MM.1S (cell line): ENCODE results near the gene ACER2.
"Not testable (repeated sequence)": the region's sequence is repeated elsewhere in the genome, so short reads cannot be mapped to it uniquely, and the experiment has no call there.

Source experiments
- DNase-seq: peaks from one replicate; pipeline ENCODE4 v3.0.0-alpha.2; 2015
- H2AFZ ChIP-seq: fragments of 300-600 bp; sonication (generic); 2 replicates; pipeline ENCODE4 v1.6.0; 2016; ENCODE audit warnings: antibody characterized with exemption, low read length
- H3F3A ChIP-seq: fragments of 300-600 bp; sonication (generic); 2 replicates; pipeline ENCODE4 v1.6.1; 2016; ENCODE audit warnings: mild to moderate bottlenecking, antibody characterized with exemption, low read length, moderate library complexity, mixed read lengths; ENCODE audit not compliant: insufficient read depth
- H3K27ac ChIP-seq: fragments of 300-600 bp; sonication (generic); 2 replicates; pipeline ENCODE4 v1.5.1; 2016; ENCODE audit warnings: mild to moderate bottlenecking, low read length
- H3K27me3 ChIP-seq: fragments of 300-600 bp; sonication (generic); replicated peaks from 2 replicates; pipeline ENCODE4 v1.6.0; 2016; ENCODE audit warnings: low read length; ENCODE audit not compliant: insufficient read depth
- H3K36me3 ChIP-seq: fragments of 300-600 bp; sonication (generic); replicated peaks from 2 replicates; pipeline ENCODE4 v1.6.1; 2016; ENCODE audit warnings: mild to moderate bottlenecking, low read length, mixed read lengths; ENCODE audit not compliant: insufficient read depth
- H3K4me1 ChIP-seq: fragments of 300-600 bp; sonication (generic); 2 replicates; pipeline ENCODE4 v1.6.1; 2016; ENCODE audit warnings: low read length, mixed read lengths
- H3K4me2 ChIP-seq: fragments of 300-600 bp; sonication (generic); 2 replicates; pipeline ENCODE4 v1.6.0; 2016; ENCODE audit warnings: low read depth, low read length
- H3K4me3 ChIP-seq: fragments of 300-600 bp; sonication (generic); 2 replicates; pipeline ENCODE4 v1.5.1; 2016; ENCODE audit warnings: low read length, mixed read lengths
- H3K79me2 ChIP-seq: fragments of 300-600 bp; sonication (generic); 2 replicates; pipeline ENCODE4 v1.6.1; 2016; ENCODE audit warnings: mixed run types, low read length, mixed read lengths
- H3K9ac ChIP-seq: fragments of 300-600 bp; sonication (generic); 2 replicates; pipeline ENCODE4 v1.6.1; 2016; ENCODE audit warnings: low read length, mixed read lengths
- H3K9me2 ChIP-seq: fragments of 300-600 bp; sonication (generic); replicated peaks from 2 replicates; pipeline ENCODE4 v1.6.1; 2016; ENCODE audit warnings: mild to moderate bottlenecking, low read length, mixed read lengths; ENCODE audit not compliant: insufficient read depth
- H3K9me3 ChIP-seq: fragments of 300-600 bp; sonication (generic); replicated peaks from 2 replicates; pipeline ENCODE4 v1.6.1; 2016; ENCODE audit warnings: mild to moderate bottlenecking, low read length, mixed read lengths; ENCODE audit not compliant: insufficient read depth
- H4K20me1 ChIP-seq: fragments of 300-600 bp; sonication (generic); 2 replicates; pipeline ENCODE4 v1.6.1; 2016; ENCODE audit warnings: mild to moderate bottlenecking, low read length, moderate library complexity, mixed read lengths; ENCODE audit not compliant: insufficient read depth
- CTCF ChIP-seq: fragments of 300-600 bp; sonication (generic); IDR thresholded peaks from 2 replicates; pipeline ENCODE4 v1.5.1; 2016; ENCODE audit warnings: antibody characterized with exemption, low read length, mixed read lengths
- EZH2 ChIP-seq: fragments of 300-600 bp; sonication (generic); optimal IDR thresholded peaks from 2 replicates; pipeline ENCODE3; 2017; ENCODE audit warnings: low read depth, mild to moderate bottlenecking, antibody characterized with exemption, low read length, mixed read lengths
- EZH2phosphoT487 ChIP-seq: fragments of 300-600 bp; sonication (generic); IDR thresholded peaks from 2 replicates; pipeline ENCODE4 v1.6.1; 2018; ENCODE audit warnings: antibody characterized with exemption, low read length

Gene ACER2

GRCh38 chr9:19381656-19382055 is 27.2 kb upstream of the ACER2 start:
- H3K9ac ChIP-seq, result no peak overlapping the region
- H3F3A ChIP-seq, result peaks cover 14% of the 10 kb centered on the region; the same call in 1 of the 2 replicates

GRCh38 chr9:19385212-19385611 is 23.6 kb upstream of the ACER2 start:
- not testable (repeated sequence) for H3K9me2 ChIP-seq, DNase-seq, H3K27ac ChIP-seq, H3F3A ChIP-seq, H2AFZ ChIP-seq, H3K27me3 ChIP-seq, H3K79me2 ChIP-seq, H4K20me1 ChIP-seq, H3K36me3 ChIP-seq, H3K4me1 ChIP-seq, H3K9me3 ChIP-seq, H3K4me3 ChIP-seq, H3K4me2 ChIP-seq, H3K9ac ChIP-seq

More at GRCh38 chr9:19381656-19382055, 27.2 kb upstream of the ACER2 start:
- Histone ChIP-seq H3K27ac (no peak overlapping the region), H3K36me3 (peaks cover 4% of the 10 kb centered on the region; the same call in 1 of the 2 replicates), H4K20me1 (peaks cover 4% of the 10 kb centered on the region; the same call in 1 of the 2 replicates), H3K27me3 (no peaks in the 10 kb centered on the region), H3K4me1 (no peaks in the 10 kb centered on the region), H3K9me3 (no peaks in the 10 kb centered on the region), H3K4me3 (no peak overlapping the region), H3K79me2 (peaks cover 34% of the 10 kb centered on the region), H3K9me2 (no peaks in the 10 kb centered on the region), H3K4me2 (no peak overlapping the region), H2AFZ (no peak overlapping the region)
- DNase-seq, result no peak
- no peak for TF ChIP-seq EZH2
- TF ChIP-seq EZH2phosphoT487, result no peak
- TF ChIP-seq CTCF, result no peak

- Histone ChIP-seq H3K27me3 (no peaks in the 10 kb centered on the region), H3K9ac (no peak overlapping the region), H4K20me1 (no peaks in the 10 kb centered on the region), H3F3A (0 out of 2 replicates have a peak, but pooled peaks cover 2% of the 10 kb centered on the region), H3K9me3 (no peaks in the 10 kb centered on the region), H3K9me2 (no peaks in the 10 kb centered on the region), H3K36me3 (no peaks in the 10 kb centered on the region), H3K4me1 (no peaks in the 10 kb centered on the region), H3K4me2 (no peak overlapping the region), H3K79me2 (no peaks in the 10 kb centered on the region), H2AFZ (no peak overlapping the region), H3K27ac (no peak overlapping the region), H3K4me3 (no peak overlapping the region)
- no peak for DNase-seq
- no peak for TF ChIP-seq CTCF
- TF ChIP-seq EZH2phosphoT487, result no peak
- TF ChIP-seq EZH2, result no peak
Measured at GRCh38 chr9:19385786-19386501, 22.9 kb upstream of the ACER2 start.

- no peak for DNase-seq
- no peaks in the 10 kb centered on the region for H3F3A ChIP-seq
- no peak overlapping the region for H3K27ac ChIP-seq
- H3K4me3 ChIP-seq, result no peak overlapping the region
- no peaks in the 10 kb centered on the region for H4K20me1 ChIP-seq
- no peaks in the 10 kb centered on the region for H3K4me1 ChIP-seq
- H3K4me2 ChIP-seq, result no peak overlapping the region
- no peaks in the 10 kb centered on the region for H3K36me3 ChIP-seq
- H3K79me2 ChIP-seq, result no peaks in the 10 kb centered on the region
- H3K9me3 ChIP-seq, result no peaks in the 10 kb centered on the region
- H2AFZ ChIP-seq, result no peak overlapping the region
- no peak for TF ChIP-seq EZH2phosphoT487
- no peak for TF ChIP-seq CTCF
- no peak for TF ChIP-seq EZH2
- no peaks in the 10 kb centered on the region for H3K9me2 ChIP-seq
- no peaks in the 10 kb centered on the region for H3K27me3 ChIP-seq
- H3K9ac ChIP-seq, result no peak overlapping the region
Measured at GRCh38 chr9:19386502-19387044, 22.2 kb upstream of the ACER2 start.
